ENCODE results near the gene CFD.
"Not testable (repeated sequence)": the region's sequence is repeated elsewhere in the genome, so short reads cannot be mapped to it uniquely, and the experiment has no call there.

The CFD gene

DNA sequence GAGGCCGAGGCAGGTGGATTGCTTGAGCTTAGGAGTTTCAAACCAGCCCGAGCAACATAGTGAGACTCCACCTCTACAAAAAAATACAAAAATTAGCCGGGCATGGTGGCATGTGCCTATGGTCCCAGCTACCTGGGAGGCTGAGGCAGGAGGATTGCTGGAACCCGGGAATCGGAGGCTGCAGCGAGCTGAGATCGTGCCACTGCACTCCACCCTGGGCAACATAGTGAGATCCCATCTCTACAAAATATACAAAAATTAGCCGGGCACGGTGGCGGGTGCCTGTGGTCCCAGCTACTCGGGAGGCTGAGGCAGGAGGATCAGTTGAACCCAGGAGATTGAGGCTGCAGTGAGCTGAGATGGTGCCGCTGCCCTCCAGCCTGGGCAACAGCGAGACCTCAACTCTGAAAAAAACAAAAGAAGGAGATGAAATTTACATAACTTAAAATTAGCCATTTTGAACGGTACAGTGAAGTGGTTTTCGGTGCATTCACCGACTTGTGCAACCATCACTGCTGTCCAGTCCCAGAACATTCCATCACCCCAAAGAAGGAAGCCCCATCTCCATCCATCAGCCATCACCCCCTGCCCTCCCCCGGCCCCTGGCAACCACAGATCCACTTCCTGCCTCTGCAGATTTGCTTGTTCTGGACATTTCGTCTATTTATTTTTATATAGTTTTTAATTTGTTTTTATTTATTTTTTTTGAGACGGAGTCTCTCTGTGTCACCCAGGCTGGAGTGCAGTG lies 33.4 kb upstream of the CFD start:
- DNase-seq (ENCODE audit: low spot score) = no peak

DNA sequence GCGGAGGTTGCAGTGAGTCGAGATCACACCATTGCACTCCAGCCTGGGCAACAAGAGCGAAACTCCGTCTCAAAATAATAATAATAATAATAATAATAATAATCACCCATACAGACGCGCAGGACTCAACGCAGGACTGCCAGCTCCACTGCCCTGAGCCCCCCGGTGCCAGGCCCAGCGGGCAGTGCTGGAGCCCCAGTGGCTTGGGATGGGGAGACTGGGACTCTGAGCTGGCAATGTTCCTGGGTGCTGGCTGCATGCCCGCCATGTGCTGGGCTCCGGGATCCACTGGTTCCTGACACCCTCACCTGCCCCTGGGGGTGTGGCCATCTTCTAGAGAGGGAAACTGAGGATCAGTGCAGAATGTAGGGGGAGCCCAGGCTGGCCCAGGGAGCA lies 32.2 kb upstream of the CFD start:
- no peak for DNase-seq (ENCODE audit: low spot score)

DNA sequence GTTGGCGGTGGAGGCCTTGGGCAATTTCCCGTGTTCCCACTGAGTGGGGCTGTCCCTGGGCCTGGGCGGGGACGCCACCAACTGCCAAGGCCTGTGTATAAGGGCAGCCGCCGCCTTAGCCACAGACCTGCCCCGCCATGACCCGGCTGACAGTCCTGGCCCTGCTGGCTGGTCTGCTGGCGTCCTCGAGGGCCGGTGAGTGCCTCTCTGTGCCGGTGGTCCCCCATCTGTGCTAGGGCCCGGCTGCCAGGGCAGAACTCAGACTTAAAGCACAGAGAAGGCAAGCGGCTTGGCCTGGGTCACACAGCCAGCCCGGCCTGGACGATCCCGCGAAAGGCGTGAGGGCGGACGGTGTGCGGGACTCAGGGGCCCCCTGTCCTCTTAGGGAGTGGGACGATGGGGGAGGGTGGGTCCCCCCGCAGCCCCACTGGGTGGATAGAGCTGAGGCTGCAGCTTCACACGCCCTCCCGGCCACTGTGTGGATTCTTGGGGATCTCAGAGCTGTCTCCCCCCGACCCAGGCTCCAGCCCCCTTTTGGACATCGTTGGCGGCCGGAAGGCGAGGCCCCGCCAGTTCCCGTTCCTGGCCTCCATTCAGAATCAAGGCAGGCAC lies 31.6 kb upstream of the CFD start, which contains the start of gene AZU1:
Gene AZU1, plus strand, starts transcription at position 128 of the 612 bp plus-strand sequence. Its CDS starts 10 bp downstream, at position 138.
- DNase-seq (ENCODE audit: low spot score) = no peak

- no peak for DNase-seq (ENCODE audit: low spot score)
Observed at GRCh38 chr19:829129-829758, 30.2 kb upstream of the CFD start.

- DNase-seq (ENCODE audit: low spot score) = no peak
Observed at GRCh38 chr19:831407-832369, 27.8 kb upstream of the CFD start.

- no peak for DNase-seq (ENCODE audit: low spot score)
Observed at GRCh38 chr19:834216-834615, 25.2 kb upstream of the CFD start.

GRCh38 chr19:835210-835810 lies 24.2 kb upstream of the CFD start:
- DNase-seq (ENCODE audit: low spot score) = no peak

DNA sequence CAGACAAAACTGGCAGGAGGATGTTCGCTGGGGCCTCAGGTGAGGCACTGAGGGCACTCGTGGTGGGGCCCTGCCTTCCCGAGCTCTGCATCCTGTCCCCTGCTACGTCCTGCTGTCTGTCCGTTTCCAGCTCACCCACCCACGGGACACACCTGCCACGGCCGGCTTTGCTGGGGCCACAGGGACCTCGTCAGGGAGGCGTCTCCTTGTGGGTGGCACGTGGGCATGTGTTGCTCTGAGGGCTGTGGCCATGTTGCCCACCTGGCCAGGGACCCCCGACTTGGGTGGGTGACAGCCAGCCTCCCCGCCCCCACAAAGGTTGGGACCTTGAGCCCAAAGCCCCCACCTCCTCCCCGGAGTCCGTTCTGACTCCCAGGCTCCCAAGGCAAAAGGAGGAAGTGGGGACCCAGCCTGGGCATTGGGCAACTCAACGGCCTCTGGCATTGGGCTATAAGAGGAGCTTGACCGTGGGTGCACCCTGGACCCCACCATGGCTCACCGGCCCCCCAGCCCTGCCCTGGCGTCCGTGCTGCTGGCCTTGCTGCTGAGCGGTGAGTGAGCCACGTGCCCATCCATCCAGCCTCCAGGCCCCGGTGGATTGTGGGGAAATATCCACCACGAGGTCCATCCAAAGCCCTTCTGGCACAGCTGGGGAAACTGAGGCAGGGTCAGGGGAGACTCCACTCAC lies 18.8 kb upstream of the CFD start, which contains the start of gene PRTN3:
Gene PRTN3, plus strand, starts transcription at position 481 of the 688 bp plus-strand sequence. Its CDS starts 10 bp downstream, at position 491.
- no peak for DNase-seq (ENCODE audit: low spot score)

- DNase-seq (ENCODE audit: low spot score) = not testable (repeated sequence)
Observed at GRCh38 chr19:842802-843179, 16.7 kb upstream of the CFD start.

DNA sequence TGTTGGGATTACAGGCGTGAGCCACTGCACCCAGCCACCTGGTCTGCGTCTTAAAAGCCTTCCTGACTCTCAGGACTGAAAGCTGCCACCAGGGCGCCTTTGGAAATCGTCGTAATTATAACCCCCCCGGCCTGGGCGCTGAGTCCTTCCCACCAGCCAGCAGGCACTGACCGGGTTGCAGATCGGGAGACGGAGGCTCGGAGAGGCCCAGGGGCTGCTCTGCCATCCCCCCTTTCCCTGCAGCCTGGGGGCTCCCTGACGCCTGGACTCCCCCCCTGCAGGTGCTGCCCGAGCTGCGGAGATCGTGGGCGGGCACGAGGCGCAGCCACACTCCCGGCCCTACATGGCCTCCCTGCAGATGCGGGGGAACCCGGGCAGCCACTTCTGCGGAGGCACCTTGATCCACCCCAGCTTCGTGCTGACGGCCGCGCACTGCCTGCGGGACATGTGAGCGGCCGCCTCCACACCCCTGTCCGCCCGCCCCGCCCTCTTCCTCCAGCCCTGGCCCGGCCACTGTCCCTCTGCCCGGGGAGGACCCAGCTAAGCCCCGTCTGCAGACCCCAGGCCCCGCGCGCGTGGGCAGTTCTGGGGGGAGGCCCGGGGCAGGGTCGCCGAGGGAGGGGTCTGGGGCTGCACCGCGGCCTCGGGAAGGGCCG lies 16.2 kb upstream of the CFD start:
- DNase-seq (ENCODE audit: low spot score) = no peak

GRCh38 chr19:843836-844545 lies 15.5 kb upstream of the CFD start:
- no peak for DNase-seq (ENCODE audit: low spot score)

GRCh38 chr19:844546-844971 lies 14.9 kb upstream of the CFD start:
- DNase-seq (ENCODE audit: low spot score) = no peak

DNA sequence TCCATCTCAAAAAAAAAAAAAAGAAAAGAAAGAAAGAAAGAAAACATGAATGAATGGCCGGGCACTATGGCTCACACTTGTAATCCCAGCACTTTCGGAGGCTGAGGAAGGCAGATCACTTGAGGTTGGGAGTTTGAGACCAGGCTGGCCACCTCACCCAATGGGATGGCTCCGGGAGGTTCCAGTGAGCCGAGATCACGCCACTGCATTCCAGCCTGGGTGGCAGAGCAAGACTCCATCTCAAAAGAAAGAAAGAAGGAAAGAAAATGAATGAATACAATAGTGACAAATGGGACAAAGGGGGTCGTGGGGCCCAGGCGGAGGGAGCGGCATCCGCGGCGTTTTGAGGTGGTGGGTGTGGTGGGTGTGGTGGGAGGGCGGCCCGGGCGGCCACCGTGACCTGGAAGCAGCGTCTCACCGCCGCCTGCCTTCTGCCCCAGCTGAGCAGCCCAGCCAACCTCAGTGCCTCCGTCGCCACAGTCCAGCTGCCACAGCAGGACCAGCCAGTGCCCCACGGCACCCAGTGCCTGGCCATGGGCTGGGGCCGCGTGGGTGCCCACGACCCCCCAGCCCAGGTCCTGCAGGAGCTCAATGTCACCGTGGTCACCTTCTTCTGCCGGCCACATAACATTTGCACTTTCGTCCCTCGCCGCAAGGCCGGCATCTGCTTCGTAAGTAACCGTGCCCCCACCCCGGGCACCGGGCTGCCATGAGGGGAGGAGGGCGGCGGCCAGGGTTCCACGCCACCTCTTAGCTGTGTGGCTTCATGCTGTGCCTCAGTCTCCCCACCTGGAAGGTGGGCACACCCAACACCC lies 13.6 kb upstream of the CFD start:
- no peak for DNase-seq (ENCODE audit: low spot score)

DNA sequence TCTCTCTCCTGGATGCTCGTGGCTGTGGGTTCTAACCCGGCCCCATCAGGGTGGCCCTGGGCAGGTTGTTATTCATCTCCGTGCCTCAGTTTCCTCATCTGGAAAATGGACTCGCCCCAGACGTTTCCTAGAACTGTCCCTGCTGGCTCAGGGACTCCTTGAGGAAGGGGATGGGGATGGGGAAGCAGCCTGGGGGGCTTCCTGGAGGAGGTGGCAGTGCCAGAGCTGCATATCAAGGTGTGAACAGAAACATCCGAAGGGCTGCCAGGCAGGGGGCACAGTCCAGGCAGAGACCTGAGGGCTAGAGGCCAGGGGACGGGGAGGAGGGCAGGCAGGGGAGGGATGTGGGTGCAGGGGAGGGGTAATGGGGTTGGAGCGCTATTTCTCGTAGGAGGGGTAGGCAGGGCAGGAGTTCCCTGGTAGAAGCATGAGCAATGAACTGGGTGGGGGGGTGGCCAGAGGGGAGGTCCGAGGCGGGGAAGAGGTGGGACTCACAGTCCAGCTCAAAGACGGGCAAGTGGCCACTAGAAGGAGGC lies 11.0 kb upstream of the CFD start:
- DNase-seq (ENCODE audit: low spot score) = no peak

- not testable (repeated sequence) for DNase-seq (ENCODE audit: low spot score)
Observed at GRCh38 chr19:849195-849594, 10.3 kb upstream of the CFD start.

GRCh38 chr19:850221-850978 lies 9.1 kb upstream of the CFD start:
- DNase-seq (ENCODE audit: low spot score) = peak; percentile 21

- DNase-seq (ENCODE audit: low spot score) = no peak
Observed at GRCh38 chr19:850979-851335, 8.5 kb upstream of the CFD start.
